Measurements from ENCODE around the gene MPZL2.
"Not testable (repeated sequence)": the region's sequence is repeated elsewhere in the genome, so short reads cannot be mapped to it uniquely, and the experiment has no call there.

The MPZL2 gene

GRCh38 chr11:118263695-118264568 lies at the start of gene MPZL2:
Gene MPZL2 (minus strand): TSS chr11:118264297. CDS start chr11:118264153, 144 bp downstream.
- peak; percentile 79 for DNase-seq (ENCODE audit: low read depth, low spot score)

GRCh38 chr11:118313242-118313641 lies 49.1 kb upstream of the MPZL2 start:
- DNase-seq (ENCODE audit: low read depth, low spot score) = no peak

GRCh38 chr11:118312328-118312727 lies 48.2 kb upstream of the MPZL2 start:
- DNase-seq (ENCODE audit: low read depth, low spot score) = no peak

GRCh38 chr11:118311518-118311917 lies 47.4 kb upstream of the MPZL2 start:
- DNase-seq (ENCODE audit: low read depth, low spot score) = no peak

GRCh38 chr11:118310781-118311485 lies 46.8 kb upstream of the MPZL2 start:
- no peak for DNase-seq (ENCODE audit: low read depth, low spot score)

GRCh38 chr11:118310271-118310670 lies 46.2 kb upstream of the MPZL2 start:
- DNase-seq (ENCODE audit: low read depth, low spot score) = no peak

GRCh38 chr11:118308995-118309528 lies 45.0 kb upstream of the MPZL2 start:
- not testable (repeated sequence) for DNase-seq (ENCODE audit: low read depth, low spot score)

GRCh38 chr11:118306556-118306955 lies 42.5 kb upstream of the MPZL2 start:
- DNase-seq (ENCODE audit: low read depth, low spot score) = no peak

GRCh38 chr11:118305726-118306125 lies 41.6 kb upstream of the MPZL2 start:
- no peak for DNase-seq (ENCODE audit: low read depth, low spot score)

- no peak for DNase-seq (ENCODE audit: low read depth, low spot score)
Observed at GRCh38 chr11:118304568-118305248, 40.6 kb upstream of the MPZL2 start, which contains the start of gene CD3E. Gene CD3E (plus strand): TSS chr11:118304730. CDS start chr11:118304953, 223 bp downstream.

- DNase-seq (ENCODE audit: low read depth, low spot score) = no peak
Observed at GRCh38 chr11:118304227-118304567, 40.1 kb upstream of the MPZL2 start.

GRCh38 chr11:118301600-118302195 lies 37.6 kb upstream of the MPZL2 start:
- DNase-seq (ENCODE audit: low read depth, low spot score) = peak; percentile 41

- peak; percentile 14 for DNase-seq (ENCODE audit: low read depth, low spot score)
Observed at GRCh38 chr11:118295815-118296454, 31.8 kb upstream of the MPZL2 start.

- no peak for DNase-seq (ENCODE audit: low read depth, low spot score)
Observed at GRCh38 chr11:118295199-118295598, 31.1 kb upstream of the MPZL2 start.

- no peak for DNase-seq (ENCODE audit: low read depth, low spot score)
Observed at GRCh38 chr11:118294053-118294452, 30.0 kb upstream of the MPZL2 start.

GRCh38 chr11:118291477-118292135 lies 27.5 kb upstream of the MPZL2 start:
- no peak for DNase-seq (ENCODE audit: low read depth, low spot score)

GRCh38 chr11:118290923-118291322 lies 26.8 kb upstream of the MPZL2 start:
- peak; percentile 34 for DNase-seq (ENCODE audit: low read depth, low spot score)

- DNase-seq (ENCODE audit: low read depth, low spot score) = no peak
Observed at GRCh38 chr11:118289401-118289800, 25.3 kb upstream of the MPZL2 start.

- no peak for DNase-seq (ENCODE audit: low read depth, low spot score)
Observed at GRCh38 chr11:118287006-118287405, 22.9 kb upstream of the MPZL2 start.

- no peak for DNase-seq (ENCODE audit: low read depth, low spot score)
Observed at GRCh38 chr11:118286545-118286944, 22.4 kb upstream of the MPZL2 start.
